GM21717 (cell line): ENCODE measurements around the gene WIZ.

ENCODE experiments used
- ATAC-seq: cut with Tn5 transposase; IDR thresholded peaks from one replicate; pipeline ENCODE4 v1.9.1; 2021; ENCODE audit warnings: mild to moderate bottlenecking, moderate library complexity; ENCODE audit not compliant: unreplicated experiment

WIZ gene

GRCh38 chr19:15379999-15380647 is 69.6 kb downstream of the WIZ start:
- peak; percentile 36 for ATAC-seq

- peak; percentile 71 for ATAC-seq
These were observed 70.4 kb downstream of the WIZ start, which contains the start of gene AKAP8 for GRCh38 chr19:15379083-15379998. TSS of gene AKAP8 (minus strand) at chr19:15379787. CDS start at chr19:15379731, 56 bp downstream.

GRCh38 chr19:15378534-15379082 is 71.1 kb downstream of the WIZ start:
- peak; percentile 7 for ATAC-seq

- ATAC-seq: no peak
These were observed 74.8 kb downstream of the WIZ start for GRCh38 chr19:15374796-15375440.

GRCh38 chr19:15374105-15374651 is 75.6 kb downstream of the WIZ start:
- no peak for ATAC-seq

GRCh38 chr19:15373644-15374043 is 76.1 kb downstream of the WIZ start:
- ATAC-seq: no peak

- no peak for ATAC-seq
These were observed 76.9 kb downstream of the WIZ start for GRCh38 chr19:15372891-15373301.

- ATAC-seq: no peak
These were observed 77.3 kb downstream of the WIZ start for GRCh38 chr19:15372470-15372869.

GRCh38 chr19:15371786-15372380 is 77.9 kb downstream of the WIZ start:
- no peak for ATAC-seq

GRCh38 chr19:15371119-15371518 is 78.6 kb downstream of the WIZ start:
- ATAC-seq: no peak
